H9 (cell line): ENCODE data around the gene IKBKG. TPM values are rescaled to one million over a fixed set of nuclear protein-coding genes. Genes with fewer than 3 reads are reported as not detected.

Source experiments
- DNase-seq: peaks from one replicate; pipeline ENCODE4 v3.0.0-alpha.2; 2017
- H2AFZ ChIP-seq: one replicate; pipeline ENCODE4 v1.6.1; 2013; ENCODE audit warnings: mild to moderate bottlenecking, low read length, control low read depth, moderate library complexity
- H2AK5ac ChIP-seq: 2 replicates; pipeline ENCODE4 v1.6.1; 2013; ENCODE audit warnings: low read length, control low read depth, mixed read lengths; ENCODE audit not compliant: insufficient read length
- H2BK120ac ChIP-seq: one replicate; pipeline ENCODE4 v1.6.1; 2013; ENCODE audit warnings: low read depth, mild to moderate bottlenecking, low read length, control low read depth, inconsistent platforms; ENCODE audit not compliant: poor library complexity, severe bottlenecking
- H2BK12ac ChIP-seq: 2 replicates; pipeline ENCODE4 v1.6.1; 2013; ENCODE audit warnings: low read length, control low read depth, mixed read lengths, low read depth; ENCODE audit not compliant: insufficient read length
- H2BK15ac ChIP-seq: 2 replicates; pipeline ENCODE4 v1.6.1; 2013; ENCODE audit warnings: low read depth, low read length, control low read depth
- H2BK20ac ChIP-seq: one replicate; pipeline ENCODE4 v1.6.1; 2013; ENCODE audit warnings: low read depth, mild to moderate bottlenecking, low read length, control low read depth, inconsistent platforms; ENCODE audit not compliant: poor library complexity, severe bottlenecking
- H2BK5ac ChIP-seq: 2 replicates; pipeline ENCODE4 v1.6.1; 2013; ENCODE audit warnings: low read length, control low read depth, mixed read lengths; ENCODE audit not compliant: insufficient read length
- H3K14ac ChIP-seq: 2 replicates; pipeline ENCODE4 v1.6.1; 2013; ENCODE audit warnings: low read length, control low read depth; ENCODE audit not compliant: insufficient read depth
- H3K18ac ChIP-seq: 2 replicates; pipeline ENCODE4 v1.6.1; 2013; ENCODE audit warnings: low read depth, mild to moderate bottlenecking, mixed read lengths, low read length, control low read depth; ENCODE audit not compliant: insufficient read length
- H3K23ac ChIP-seq: 2 replicates; pipeline ENCODE4 v1.6.1; 2013; ENCODE audit warnings: low read length, control low read depth, mixed read lengths, low read depth; ENCODE audit not compliant: insufficient read length
- H3K23me2 ChIP-seq: 2 replicates; pipeline ENCODE4 v1.6.1; 2013; ENCODE audit warnings: low read depth, mild to moderate bottlenecking, mixed read lengths, low read length, control low read depth; ENCODE audit not compliant: insufficient read length, poor library complexity, severe bottlenecking
- H3K27ac ChIP-seq: 2 replicates; pipeline ENCODE4 v1.5.1; 2013; ENCODE audit warnings: low read length, control low read depth, mixed read lengths, low read depth; ENCODE audit not compliant: insufficient read length
- H3K27me3 ChIP-seq: 2 replicates; pipeline ENCODE4 v1.6.1; 2013; ENCODE audit warnings: low read length, control low read depth, inconsistent platforms; ENCODE audit not compliant: insufficient read depth
- H3K4ac ChIP-seq: 2 replicates; pipeline ENCODE4 v1.6.1; 2013; ENCODE audit warnings: low read depth, mild to moderate bottlenecking, control low read depth, inconsistent platforms, low read length, moderate library complexity
- H3K4me1 ChIP-seq: 2 replicates; pipeline ENCODE4 v1.6.1; 2013; ENCODE audit warnings: low read length, control low read depth, inconsistent platforms; ENCODE audit not compliant: insufficient read depth
- H3K4me2 ChIP-seq: 2 replicates; pipeline ENCODE4 v1.6.1; 2013; ENCODE audit warnings: low read length, control low read depth, mixed read lengths; ENCODE audit not compliant: insufficient read length, insufficient read depth
- H3K56ac ChIP-seq: 2 replicates; pipeline ENCODE4 v1.6.1; 2013; ENCODE audit warnings: low read depth, mild to moderate bottlenecking, mixed read lengths, low read length, control low read depth; ENCODE audit not compliant: insufficient read length
- H3K79me1 ChIP-seq: 2 replicates; pipeline ENCODE4 v1.6.1; 2013; ENCODE audit warnings: low read depth, mild to moderate bottlenecking, moderate library complexity, low read length, control low read depth, inconsistent platforms; ENCODE audit not compliant: insufficient read depth, poor library complexity, severe bottlenecking
- H3K79me2 ChIP-seq: 2 replicates; pipeline ENCODE4 v1.6.1; 2013; ENCODE audit warnings: low read length, control low read depth, inconsistent platforms; ENCODE audit not compliant: insufficient read depth
- H3K9ac ChIP-seq: 2 replicates; pipeline ENCODE4 v1.6.1; 2013; ENCODE audit warnings: low read length, control low read depth, mixed read lengths; ENCODE audit not compliant: insufficient read length; ENCODE audit errors: extremely low read depth
- H3K9me3 ChIP-seq: one replicate; pipeline ENCODE4 v1.6.1; 2013; ENCODE audit warnings: low read depth, low read length, inconsistent platforms; ENCODE audit not compliant: control insufficient read depth
- H3T11ph ChIP-seq: one replicate; pipeline ENCODE4 v1.6.1; 2013; ENCODE audit warnings: mild to moderate bottlenecking, low read length, control low read depth, inconsistent platforms
- H4K20me1 ChIP-seq: one replicate; pipeline ENCODE4 v1.6.1; 2013; ENCODE audit not compliant: control insufficient read depth, insufficient read length, insufficient read depth
- H4K5ac ChIP-seq: 2 replicates; pipeline ENCODE4 v1.6.1; 2013; ENCODE audit warnings: low read depth, mild to moderate bottlenecking, mixed read lengths, low read length, control low read depth; ENCODE audit not compliant: insufficient read length
- H4K8ac ChIP-seq: replicated peaks from 2 replicates; pipeline ENCODE4 v1.6.1; 2013; ENCODE audit warnings: low read length, control low read depth, mixed read lengths, low read depth; ENCODE audit not compliant: insufficient read length
- H4K91ac ChIP-seq: 2 replicates; pipeline ENCODE4 v1.6.1; 2013; ENCODE audit warnings: low read depth, mild to moderate bottlenecking, moderate library complexity, mixed read lengths, low read length, control low read depth; ENCODE audit not compliant: insufficient read length
- H3K27ac Mint-ChIP-seq, 3 experiments: 2 replicates in 2 of 3; 3 replicates in 1 of 3; pipeline ENCODE4 v1.8.0; 2020 to 2021; ENCODE audit warnings: mixed read lengths in 3 of 3, mild to moderate bottlenecking in 1 of 3, moderate library complexity in 1 of 3
- H3K27me3 Mint-ChIP-seq: 2 replicates; pipeline ENCODE4 v1.8.0; 2021; ENCODE audit warnings: low read depth, mild to moderate bottlenecking, moderate library complexity, mixed read lengths
- H3K36me3 Mint-ChIP-seq, 3 experiments: 2 replicates in 2 of 3; 3 replicates in 1 of 3; pipeline ENCODE4 v1.8.0; 2020 to 2021; ENCODE audit warnings: low read depth in 3 of 3, mixed read lengths in 3 of 3; ENCODE audit not compliant: insufficient read depth in 1 of 3
- H3K4me1 Mint-ChIP-seq, 2 experiments: 2 replicates each; pipeline ENCODE4 v1.8.0; 2020; ENCODE audit warnings: mixed read lengths in 2 of 2
- H3K4me3 Mint-ChIP-seq, 2 experiments: 2 replicates in 1 of 2; 3 replicates in 1 of 2; pipeline ENCODE4 v1.8.0; 2020 to 2021; ENCODE audit warnings: mild to moderate bottlenecking in 2 of 2, mixed read lengths in 2 of 2, moderate library complexity in 1 of 2
- H3K9me3 Mint-ChIP-seq, 2 experiments: 2 replicates in 1 of 2; 3 replicates in 1 of 2; pipeline ENCODE4 v1.8.0; 2020; ENCODE audit warnings: mild to moderate bottlenecking in 2 of 2, mixed read lengths in 2 of 2, moderate library complexity in 1 of 2
- WGBS: extraction: QIAGEN DNeasy Blood & Tissue Kit; methylation state at CpG from one replicate; pipeline ENCODE4 v1.1.7; 2013; ENCODE audit warnings: missing lambda C conversion rate, low lambda C conversion rate, mixed read lengths; ENCODE audit not compliant: insufficient read length; ENCODE audit errors: extremely low coverage; 5-methylcytosine and 5-hydroxymethylcytosine counted together
- total RNA-seq: library from RNA; stranded (reverse); gene quantifications from 2 replicates; pipeline ENCODE4 v1.2.1, GENCODE V29; 2021
- TF ChIP-seq, protein P1 (sequence below): fragments of 200-600 bp; sonication (generic); conservative IDR thresholded peaks from 3 replicates; pipeline ENCODE4 v1.8.0; 2021; ENCODE audit warnings: antibody characterized with exemption, mild to moderate bottlenecking

Gene IKBKG
- total RNA-seq, 1 experiment from 2014 or later, result 17.8 TPM

DNA sequence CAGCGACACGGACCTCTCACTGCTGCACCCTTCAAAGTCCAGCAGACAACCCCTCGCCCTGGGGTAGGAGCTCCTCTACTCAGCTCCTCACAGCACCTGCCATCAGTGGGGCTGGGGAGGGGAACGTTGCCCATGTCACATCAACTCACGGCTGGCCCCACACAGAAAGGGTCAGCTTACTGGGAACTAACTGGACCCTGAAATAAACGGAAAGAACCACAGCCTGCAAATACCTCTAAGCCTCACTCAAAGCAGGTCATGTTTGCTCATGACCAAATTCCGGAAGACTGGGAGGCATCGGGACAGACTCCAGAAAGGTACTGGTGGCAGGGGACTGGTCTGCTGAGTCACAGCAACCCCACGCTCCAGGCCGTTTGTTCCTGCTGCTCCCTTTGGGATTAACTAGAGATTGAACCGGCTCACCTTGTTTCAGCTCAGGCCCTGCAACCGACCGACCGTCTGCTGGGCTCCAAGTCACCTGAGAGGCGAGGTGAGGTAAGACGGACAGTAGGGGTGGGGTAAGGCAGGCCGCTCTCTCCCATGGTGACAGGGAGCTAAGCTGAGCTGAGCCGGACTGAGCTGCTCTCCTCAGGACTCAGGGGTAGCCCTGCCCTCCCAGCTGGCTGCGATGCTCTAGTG is 6.4 kb upstream of the IKBKG start:
- Histone ChIP-seq H3K9me3 (peaks cover 39% of the 10 kb centered on the region), H2AK5ac (no peak overlapping the region), H3K27me3 (no peaks in the 10 kb centered on the region), H3K14ac (no peak overlapping the region), H2BK12ac (no peak overlapping the region), H2AFZ (no peak overlapping the region), H3K4ac (no peak overlapping the region), H2BK5ac (no peak overlapping the region), H4K5ac (no peak overlapping the region), H3K4me2 (no peak overlapping the region), H3K27ac (no peak overlapping the region), H3K18ac (no peak overlapping the region), H4K8ac (no peak overlapping the region), H3K79me2 (no peaks in the 10 kb centered on the region), H2BK15ac (no peak overlapping the region), H4K20me1 (no peaks in the 10 kb centered on the region), H3K4me1 (no peaks in the 10 kb centered on the region), H3K23ac (no peak overlapping the region), H2BK120ac (no peak overlapping the region), H3K56ac (no peak overlapping the region), H3K79me1 (no peaks in the 10 kb centered on the region), H2BK20ac (no peak overlapping the region), H3K23me2 (no peaks in the 10 kb centered on the region), H3T11ph (no peak overlapping the region), H3K9ac (no peak overlapping the region), H4K91ac (no peak overlapping the region)
- TF ChIP-seq, protein P1, sequence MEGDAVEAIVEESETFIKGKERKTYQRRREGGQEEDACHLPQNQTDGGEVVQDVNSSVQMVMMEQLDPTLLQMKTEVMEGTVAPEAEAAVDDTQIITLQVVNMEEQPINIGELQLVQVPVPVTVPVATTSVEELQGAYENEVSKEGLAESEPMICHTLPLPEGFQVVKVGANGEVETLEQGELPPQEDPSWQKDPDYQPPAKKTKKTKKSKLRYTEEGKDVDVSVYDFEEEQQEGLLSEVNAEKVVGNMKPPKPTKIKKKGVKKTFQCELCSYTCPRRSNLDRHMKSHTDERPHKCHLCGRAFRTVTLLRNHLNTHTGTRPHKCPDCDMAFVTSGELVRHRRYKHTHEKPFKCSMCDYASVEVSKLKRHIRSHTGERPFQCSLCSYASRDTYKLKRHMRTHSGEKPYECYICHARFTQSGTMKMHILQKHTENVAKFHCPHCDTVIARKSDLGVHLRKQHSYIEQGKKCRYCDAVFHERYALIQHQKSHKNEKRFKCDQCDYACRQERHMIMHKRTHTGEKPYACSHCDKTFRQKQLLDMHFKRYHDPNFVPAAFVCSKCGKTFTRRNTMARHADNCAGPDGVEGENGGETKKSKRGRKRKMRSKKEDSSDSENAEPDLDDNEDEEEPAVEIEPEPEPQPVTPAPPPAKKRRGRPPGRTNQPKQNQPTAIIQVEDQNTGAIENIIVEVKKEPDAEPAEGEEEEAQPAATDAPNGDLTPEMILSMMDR, result no peak
- peaks cover 58 to 76% of the 10 kb centered on the region in 2 experiments for H3K9me3 Mint-ChIP-seq
- peaks cover 30 to 54% (median 45%) of the 10 kb centered on the region in 3 experiments for H3K36me3 Mint-ChIP-seq
- peaks cover 2% of the 10 kb centered on the region for H3K27me3 Mint-ChIP-seq
- no peak for DNase-seq
- no CpG with 5 or more reads among the region's 19 CpGs for WGBS
- H3K4me3 Mint-ChIP-seq, result no peak overlapping the region
- H3K27ac Mint-ChIP-seq, result no peak overlapping the region; a peak in 2 of 7 replicates
- H3K4me1 Mint-ChIP-seq, result peaks cover 1 to 4% of the 10 kb centered on the region in 2 experiments; a peak in 3 of 4 replicates
